ENCODE results near the gene FNDC8. TPM values are rescaled to one million over a fixed set of nuclear protein-coding genes. Genes with fewer than 3 reads are reported as not detected.

FNDC8 gene
- total RNA-seq, 4 donors from 2014 or later: not detected

GRCh38 chr17:35079547-35080423 lies 41.6 kb upstream of the FNDC8 start:
- Histone ChIP-seq H3K27ac (peak overlapping the region in 1 of 4 donors; percentile 27), H3K4me1 (peaks cover 0 to 61% (median 14%) of the 10 kb centered on the region in 4 donors), H3K4me3 (no peak overlapping the region), H3K9me3 (no peaks in the 10 kb centered on the region), H3K27me3 (no peaks in the 10 kb centered on the region), H3K36me3 (no peaks in the 10 kb centered on the region)
- no peak for DNase-seq
- no peak for TF ChIP-seq CTCF (IDR thresholded peaks at IDR 0.05)
- no peak for TF ChIP-seq POLR2A (IDR thresholded peaks at IDR 0.05)

- Histone ChIP-seq H3K4me3 (no peak overlapping the region), H3K36me3 (no peaks in the 10 kb centered on the region), H3K4me1 (peaks cover 0 to 61% (median 12%) of the 10 kb centered on the region in 4 donors), H3K27me3 (no peaks in the 10 kb centered on the region), H3K27ac (peak overlapping the region in 1 of 4 donors; percentile 27), H3K9me3 (no peaks in the 10 kb centered on the region)
- DNase-seq: no peak
- TF ChIP-seq CTCF (IDR thresholded peaks at IDR 0.05): no peak
- no peak for TF ChIP-seq POLR2A (IDR thresholded peaks at IDR 0.05)
Observed at GRCh38 chr17:35080536-35080935, 40.9 kb upstream of the FNDC8 start.

- no peak for TF ChIP-seq POLR2A (IDR thresholded peaks at IDR 0.05)
- no peak for TF ChIP-seq CTCF (IDR thresholded peaks at IDR 0.05)
- Histone ChIP-seq H3K9me3 (no peaks in the 10 kb centered on the region), H3K4me3 (no peak overlapping the region), H3K27ac (peak overlapping the region in 1 of 4 donors; percentile 14), H3K27me3 (no peaks in the 10 kb centered on the region), H3K36me3 (no peaks in the 10 kb centered on the region), H3K4me1 (peaks cover 0 to 65% (median 11%) of the 10 kb centered on the region in 4 donors)
- DNase-seq: no peak
Observed at GRCh38 chr17:35081638-35082037, 39.8 kb upstream of the FNDC8 start.

GRCh38 chr17:35082073-35082657 lies 39.2 kb upstream of the FNDC8 start:
- no peaks in the 10 kb centered on the region for H3K9me3 ChIP-seq
- peaks cover 0 to 69% (median 13%) of the 10 kb centered on the region in 4 donors for H3K4me1 ChIP-seq
- H3K36me3 ChIP-seq: no peaks in the 10 kb centered on the region
- TF ChIP-seq POLR2A (IDR thresholded peaks at IDR 0.05) (no peak), CTCF (IDR thresholded peaks at IDR 0.05) (no peak)
- no peak overlapping the region for H3K4me3 ChIP-seq
- H3K27me3 ChIP-seq: no peaks in the 10 kb centered on the region
- DNase-seq: no peak
- H3K27ac ChIP-seq: peak overlapping the region in 3 of 4 donors; percentile 4 to 34 (median 14)

GRCh38 chr17:35083071-35083470 lies 38.3 kb upstream of the FNDC8 start:
- DNase-seq: no peak
- peaks cover 0 to 61% (median 14%) of the 10 kb centered on the region in 4 donors for H3K4me1 ChIP-seq
- no peaks in the 10 kb centered on the region for H3K36me3 ChIP-seq
- H3K27me3 ChIP-seq: no peaks in the 10 kb centered on the region
- TF ChIP-seq POLR2A (IDR thresholded peaks at IDR 0.05): no peak
- no peak for TF ChIP-seq CTCF (IDR thresholded peaks at IDR 0.05)
- H3K4me3 ChIP-seq: no peak overlapping the region
- peak overlapping the region in 1 of 4 donors; percentile 4 for H3K27ac ChIP-seq
- no peaks in the 10 kb centered on the region for H3K9me3 ChIP-seq

All from Peyer's patch (tissue), 4 donors.